HG03159 (cell line): ENCODE measurements around the gene MPC1L.

ENCODE experiments used
- ATAC-seq: cut with Tn5 transposase; IDR thresholded peaks from one replicate; pipeline ENCODE4 v1.9.1; 2021; ENCODE audit warnings: mild to moderate bottlenecking, moderate library complexity; ENCODE audit not compliant: unreplicated experiment

MPC1L gene

GRCh38 chrX:40625294-40625693 is 2.1 kb downstream of the MPC1L start:
- ATAC-seq: no peak

GRCh38 chrX:40628506-40628905 is 5.3 kb downstream of the MPC1L start:
- ATAC-seq: no peak

- ATAC-seq: no peak
Measured at GRCh38 chrX:40632199-40632598, 9.0 kb downstream of the MPC1L start.

- ATAC-seq: no peak
Measured at GRCh38 chrX:40637687-40638086, 14.5 kb downstream of the MPC1L start.

- ATAC-seq: no peak
Measured at GRCh38 chrX:40644176-40644575, 20.9 kb downstream of the MPC1L start.

GRCh38 chrX:40644821-40645358 is 21.7 kb downstream of the MPC1L start:
- ATAC-seq: peak; percentile 38

- ATAC-seq: peak; percentile 19
Measured at GRCh38 chrX:40646489-40647306, 23.5 kb downstream of the MPC1L start.

GRCh38 chrX:40647307-40648197 is 24.3 kb downstream of the MPC1L start, which contains the start of gene CXorf38:
Gene CXorf38, minus strand, starts transcription at chrX:40647561. Its CDS starts 41 bp downstream, at chrX:40647520.
- peak; percentile 74 for ATAC-seq

- ATAC-seq: no peak
Measured at GRCh38 chrX:40651620-40652223, 28.5 kb downstream of the MPC1L start.

GRCh38 chrX:40652664-40653063 is 29.4 kb downstream of the MPC1L start:
- ATAC-seq: no peak

GRCh38 chrX:40653535-40653934 is 30.3 kb downstream of the MPC1L start:
- no peak for ATAC-seq

GRCh38 chrX:40660381-40660780 is 37.2 kb downstream of the MPC1L start:
- no peak for ATAC-seq

- no peak for ATAC-seq
Measured at GRCh38 chrX:40661489-40661888, 38.3 kb downstream of the MPC1L start.

GRCh38 chrX:40663078-40663740 is 40.0 kb downstream of the MPC1L start:
- ATAC-seq: no peak

GRCh38 chrX:40663880-40664630 is 40.8 kb downstream of the MPC1L start:
- no peak for ATAC-seq

GRCh38 chrX:40671126-40671525 is 47.9 kb downstream of the MPC1L start:
- ATAC-seq: no peak
